HG03064 (cell line): ENCODE results near the gene MTMR4.
"Not testable (repeated sequence)": the region's sequence is repeated elsewhere in the genome, so short reads cannot be mapped to it uniquely, and the experiment has no call there.

ENCODE experiments used
- ATAC-seq: cut with Tn5 transposase; IDR thresholded peaks from one replicate; pipeline ENCODE4 v1.9.1; 2021; ENCODE audit warnings: low read depth; ENCODE audit not compliant: unreplicated experiment

MTMR4 gene

DNA sequence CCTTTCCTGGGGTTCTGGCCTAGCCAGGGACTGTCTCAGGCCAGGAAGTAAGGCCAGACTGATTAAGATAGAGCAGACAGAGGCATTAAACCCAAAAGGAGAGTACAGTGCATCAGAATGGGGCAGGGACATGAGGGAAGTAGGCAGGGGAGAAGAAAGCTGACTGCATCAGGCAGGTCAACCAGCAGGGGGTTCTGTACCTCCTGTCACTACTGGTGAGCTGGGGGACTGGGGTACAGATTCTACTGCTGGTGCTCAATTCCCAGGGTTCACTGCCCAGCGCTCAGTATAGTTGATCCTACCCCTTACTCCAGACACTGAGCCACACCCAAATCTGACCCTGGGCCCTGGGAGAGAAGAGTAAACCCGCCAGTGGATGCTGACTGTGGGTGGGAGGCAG is 12.9 kb upstream of the MTMR4 start:
- ATAC-seq = no peak

GRCh38 chr17:58525239-58525638 is 10.8 kb upstream of the MTMR4 start:
- ATAC-seq = no peak

- ATAC-seq = no peak
Observed at GRCh38 chr17:58521680-58522079, 7.2 kb upstream of the MTMR4 start.

GRCh38 chr17:58520843-58521430 is 6.5 kb upstream of the MTMR4 start:
- no peak for ATAC-seq

DNA sequence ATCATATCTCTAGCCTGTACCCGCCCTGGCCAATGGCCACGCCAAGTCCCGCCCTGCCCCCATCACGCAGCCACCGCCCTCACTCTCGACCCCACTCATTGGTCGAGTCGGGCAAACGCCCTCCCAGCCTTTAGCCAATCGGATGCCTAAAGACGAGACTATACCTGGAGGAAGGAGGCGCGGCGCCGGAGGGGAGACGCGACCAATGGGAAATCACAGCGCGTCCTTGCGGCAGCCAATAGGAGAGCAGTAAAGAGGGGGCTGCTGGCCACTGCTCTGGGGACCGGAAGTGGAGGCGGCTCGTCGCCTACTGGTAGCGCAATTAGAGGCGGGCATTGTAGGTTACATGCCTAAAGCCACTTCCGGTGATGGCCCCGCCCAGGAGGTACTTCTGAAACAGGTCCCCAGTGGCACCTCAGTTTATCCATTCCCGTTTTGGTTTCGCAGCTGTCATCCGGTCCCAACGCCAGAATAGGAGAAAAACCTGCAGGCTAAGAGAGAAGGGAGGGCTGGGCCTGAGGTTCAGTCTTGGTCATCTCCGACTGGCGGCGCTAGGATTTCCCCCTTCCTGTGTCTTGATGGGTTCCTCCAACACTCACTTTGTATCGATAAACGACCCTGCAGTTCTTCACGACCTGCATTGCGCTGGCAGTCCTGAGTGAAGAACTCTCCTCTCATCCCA is 3.6 kb upstream of the MTMR4 start:
- ATAC-seq = peak; percentile 75

GRCh38 chr17:58517378-58517927 is 3.0 kb upstream of the MTMR4 start:
- ATAC-seq = no peak

GRCh38 chr17:58516644-58517377 is 2.4 kb upstream of the MTMR4 start:
- no peak for ATAC-seq

DNA sequence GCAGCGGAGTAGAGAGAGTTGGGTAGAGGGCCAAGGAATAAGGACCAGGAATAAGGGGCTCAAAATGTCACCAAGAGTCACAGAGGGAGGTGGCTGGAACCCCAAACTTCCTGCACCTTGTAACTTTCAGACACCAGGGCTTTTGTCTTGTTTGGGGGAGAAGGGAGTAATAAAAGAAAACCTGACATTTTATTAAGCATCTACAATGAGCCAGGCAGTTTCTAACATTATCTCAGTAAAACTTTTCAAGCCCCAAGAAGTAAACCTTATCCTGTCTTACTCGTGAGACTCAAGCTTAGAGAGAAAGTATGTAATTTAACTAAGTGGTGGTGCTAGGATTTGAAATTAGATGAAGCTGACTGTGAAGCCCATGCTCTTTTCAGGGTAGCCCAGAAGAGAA is 848 bp upstream of the MTMR4 start:
- no peak for ATAC-seq

- ATAC-seq = no peak
Observed at GRCh38 chr17:58514770-58515157, 326 bp upstream of the MTMR4 start.

DNA sequence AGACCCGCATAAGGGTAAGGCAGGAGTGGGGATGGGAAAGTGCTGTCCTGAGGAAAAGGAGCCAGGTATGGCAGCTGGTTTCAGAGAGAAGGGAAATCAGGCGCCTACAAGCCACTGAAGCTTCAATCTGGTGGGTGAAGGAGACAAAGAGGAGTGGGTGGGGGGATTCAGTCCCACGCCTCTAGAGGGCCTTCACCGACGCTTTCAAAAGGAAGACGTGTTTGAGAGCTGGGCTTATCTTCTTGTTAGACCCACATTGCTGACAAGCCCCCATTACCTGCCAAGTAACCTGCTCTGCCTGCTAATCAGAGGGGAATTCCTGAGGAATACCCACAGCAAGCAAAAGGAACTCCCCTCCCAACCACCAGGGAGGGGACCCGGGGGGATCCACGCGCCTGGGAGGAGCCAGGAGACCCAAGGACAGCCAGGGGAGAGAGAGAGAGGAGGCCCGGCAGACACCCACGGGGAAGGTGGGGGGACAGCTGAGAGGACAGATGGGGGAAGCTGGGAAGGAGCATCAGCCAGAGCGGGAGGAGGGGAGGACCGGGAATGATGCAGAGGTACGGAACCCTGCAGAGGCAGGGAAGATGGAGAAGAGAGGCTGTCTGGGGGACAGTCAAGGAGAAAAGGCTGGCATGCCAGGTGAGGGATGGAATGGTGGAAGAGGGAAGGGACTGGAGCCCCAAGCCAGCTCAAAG is 1.0 kb downstream of the MTMR4 start:
- no peak for ATAC-seq

DNA sequence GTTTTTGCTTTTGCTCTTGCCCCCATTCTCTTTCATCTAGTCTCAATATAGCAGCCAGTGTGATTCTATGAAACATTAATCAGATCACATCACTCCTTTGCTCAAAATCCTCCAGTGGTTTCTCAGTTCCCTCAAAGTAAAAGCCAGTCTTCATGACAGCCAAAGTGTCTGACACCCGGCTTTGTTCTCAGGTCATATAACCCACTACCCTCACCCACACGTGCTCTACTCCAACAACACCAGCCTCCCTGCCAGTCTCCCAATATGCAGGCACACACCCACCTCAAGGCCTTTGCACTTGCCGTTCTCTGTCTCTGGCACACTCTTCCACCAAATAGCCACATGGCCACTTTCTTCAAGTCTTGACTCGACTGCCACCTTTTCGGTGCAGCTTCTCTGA is 4.4 kb downstream of the MTMR4 start:
- ATAC-seq = no peak

- no peak for ATAC-seq
Observed at GRCh38 chr17:58508341-58509067, 5.9 kb downstream of the MTMR4 start.

DNA sequence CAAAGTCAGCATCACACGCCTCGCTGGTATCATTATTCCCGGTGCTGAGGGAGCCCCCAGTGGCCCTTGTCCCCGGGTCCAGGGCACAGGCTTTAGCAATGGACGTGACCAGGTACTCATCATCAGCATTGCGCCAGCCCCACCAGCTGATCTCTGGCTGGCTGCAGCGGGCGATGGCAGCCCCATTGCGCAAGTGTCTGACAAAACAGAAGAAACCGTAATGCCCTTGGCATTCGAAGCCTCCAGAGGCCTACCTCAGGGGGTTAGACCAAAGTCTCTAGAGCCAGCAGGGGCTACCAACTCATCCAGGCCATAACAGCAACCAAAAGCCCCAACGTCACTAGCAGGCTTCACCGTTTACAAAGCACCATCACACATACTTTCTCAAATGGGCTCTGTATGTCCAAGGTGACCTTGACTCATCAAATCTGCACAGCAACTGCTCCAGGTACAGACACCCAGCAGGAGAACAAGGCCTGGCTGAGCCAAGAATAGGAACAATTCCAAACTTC is 7.3 kb downstream of the MTMR4 start:
- ATAC-seq = no peak

DNA sequence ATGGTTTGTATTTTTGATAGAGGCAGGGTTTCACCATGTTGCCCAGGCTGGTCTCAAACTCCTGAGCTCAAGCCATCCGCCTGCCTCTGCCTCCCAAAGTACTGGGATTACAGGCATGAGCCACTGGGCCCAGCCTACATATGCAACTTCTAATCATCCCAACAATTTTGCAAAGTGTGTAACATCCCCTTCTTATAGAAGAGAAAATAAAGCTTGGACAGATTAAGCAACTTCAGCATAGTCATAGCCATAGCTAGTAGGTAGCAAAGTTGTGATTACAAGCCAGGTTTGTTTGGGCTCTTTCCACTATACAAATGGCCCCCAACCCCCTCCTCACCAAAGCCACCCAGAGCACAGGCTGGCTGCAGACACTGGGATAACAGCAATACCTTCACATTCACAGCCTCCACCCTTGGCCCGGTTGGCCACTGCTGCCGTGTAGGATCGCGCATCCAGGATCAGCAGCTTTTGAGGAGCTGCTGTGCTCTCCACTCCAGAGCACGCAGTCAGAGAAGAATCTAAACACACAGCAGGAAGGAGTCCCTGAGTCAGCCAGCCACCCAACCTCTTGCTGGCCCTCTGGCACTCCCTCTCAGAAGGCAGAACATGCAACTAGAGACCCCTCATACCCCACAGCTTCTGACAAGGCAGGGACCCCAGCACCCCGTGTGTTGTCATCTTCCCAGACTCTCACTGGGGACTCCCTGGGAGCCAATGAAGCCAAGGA is 7.9 kb downstream of the MTMR4 start:
- no peak for ATAC-seq

DNA sequence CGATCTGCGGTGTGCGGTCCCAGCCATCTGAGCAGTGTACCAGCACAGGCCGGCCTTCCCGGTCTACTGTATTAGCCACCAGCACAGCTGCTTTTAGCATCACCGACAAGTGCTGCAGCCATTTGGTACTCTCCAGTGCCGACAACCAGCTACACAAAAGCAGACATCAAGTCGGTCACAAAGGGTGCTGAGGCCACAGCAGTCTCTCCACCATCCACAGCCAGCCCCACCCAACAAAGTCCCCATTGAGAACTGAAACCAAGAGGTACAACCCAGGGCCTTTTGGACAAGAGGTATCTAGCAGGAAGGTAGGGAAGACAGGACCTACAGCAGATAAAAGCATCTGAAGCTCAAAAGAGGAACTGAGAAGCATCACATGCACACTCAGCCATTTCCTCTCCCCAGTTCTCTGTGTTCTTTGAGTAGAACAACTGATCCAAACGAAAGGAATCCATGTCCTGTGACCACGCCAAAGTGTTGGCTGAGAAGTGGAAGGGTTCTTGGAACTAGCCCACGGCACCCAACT is 9.5 kb downstream of the MTMR4 start:
- ATAC-seq = peak; percentile 73

- ATAC-seq = no peak
Observed at GRCh38 chr17:58503866-58504265, 10.6 kb downstream of the MTMR4 start.

- not testable (repeated sequence) for ATAC-seq
Observed at GRCh38 chr17:58503134-58503533, 11.3 kb downstream of the MTMR4 start.

GRCh38 chr17:58501451-58501850 is 13.0 kb downstream of the MTMR4 start:
- ATAC-seq = no peak

DNA sequence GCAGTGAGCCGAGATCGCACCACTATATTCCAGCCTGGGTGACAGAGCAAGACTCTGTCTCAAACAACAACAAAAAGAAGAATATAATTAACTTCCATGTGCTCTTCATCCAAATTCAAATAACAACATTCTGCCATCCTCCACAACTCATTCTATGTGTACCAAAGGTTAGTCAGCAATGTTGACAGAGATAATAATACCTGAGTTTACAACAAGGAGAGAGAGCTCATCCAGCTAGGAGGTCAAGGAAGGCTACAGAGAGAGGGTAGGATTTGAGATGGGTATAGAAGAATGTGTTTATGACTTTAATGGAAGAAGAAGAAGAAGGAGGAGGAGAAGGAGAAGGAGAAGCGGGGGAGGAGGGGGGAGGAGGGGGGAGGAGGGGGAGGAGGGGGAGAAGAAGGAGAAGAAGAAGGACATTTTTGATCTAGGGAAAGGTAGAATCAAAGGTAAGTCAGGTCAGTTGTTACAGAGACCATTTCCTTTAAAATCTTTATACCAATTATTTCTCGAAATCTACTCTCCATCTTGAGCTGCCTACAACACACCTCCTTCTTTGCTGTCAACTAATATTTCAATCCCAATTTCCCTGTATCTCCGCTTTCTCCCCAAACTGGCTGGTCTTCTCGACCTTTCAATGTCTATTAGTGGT is 16.1 kb downstream of the MTMR4 start:
- no peak for ATAC-seq
